HG03575 (cell line): ENCODE results near the gene GDNF.

Experiments
- ATAC-seq: cut with Tn5 transposase; IDR thresholded peaks from one replicate; pipeline ENCODE4 v1.9.1; 2021; ENCODE audit not compliant: unreplicated experiment, insufficient number of reproducible peaks, low FRiP score; ENCODE audit errors: extremely low read depth

GDNF gene

DNA sequence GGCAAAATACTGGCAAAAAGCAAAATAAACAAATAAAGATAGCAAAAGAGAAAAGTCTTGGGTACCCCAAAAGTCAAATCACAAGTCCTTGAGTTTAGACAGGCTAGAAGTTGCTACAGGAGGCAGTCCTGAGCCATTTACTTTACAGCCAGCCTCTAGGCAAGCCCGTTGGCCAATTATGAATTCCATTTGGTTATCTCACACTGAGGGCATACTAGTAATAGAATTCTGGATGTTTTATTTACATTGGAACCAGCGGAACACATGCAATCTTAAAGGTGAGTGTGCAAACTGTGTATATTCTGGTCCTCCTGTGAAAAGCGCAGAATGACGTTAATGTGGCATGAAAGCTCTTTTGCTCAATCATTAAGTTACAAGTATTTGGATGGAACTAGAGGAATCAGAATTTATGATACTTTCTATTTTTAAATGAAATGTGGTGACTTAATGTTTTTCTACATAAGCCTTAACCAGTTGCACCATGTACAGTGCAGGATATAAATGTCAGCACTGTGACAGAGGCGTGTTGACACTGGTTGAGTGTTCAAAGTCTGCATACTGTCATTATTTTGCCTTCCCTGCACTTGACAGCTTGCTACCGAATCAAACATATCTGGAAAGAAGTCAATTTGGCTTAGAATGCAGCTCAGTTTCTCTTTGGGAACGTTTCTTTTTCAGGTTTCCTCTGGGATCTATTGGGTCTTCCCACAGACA is 7.9 kb downstream of the GDNF start:
- ATAC-seq, result no peak

DNA sequence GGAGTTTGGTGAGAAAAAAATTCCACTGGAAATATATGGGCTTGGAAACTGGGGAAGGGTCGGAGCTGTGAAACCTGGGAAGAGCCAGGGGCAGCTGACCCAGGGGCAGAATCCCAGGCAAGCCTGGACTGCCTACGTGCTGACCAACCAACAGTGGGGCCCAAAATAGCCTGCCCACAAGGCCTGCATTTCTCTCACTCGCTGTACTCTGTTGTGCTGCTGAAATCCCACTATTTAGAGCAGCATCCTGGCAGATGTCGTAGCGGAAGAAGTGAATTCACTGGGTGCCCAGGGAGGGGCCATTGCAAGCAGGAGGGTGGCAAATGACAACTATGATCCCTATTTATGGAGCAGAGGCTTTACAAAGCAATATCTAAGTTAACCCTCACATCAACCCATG is 9.5 kb downstream of the GDNF start:
- ATAC-seq, result no peak

DNA sequence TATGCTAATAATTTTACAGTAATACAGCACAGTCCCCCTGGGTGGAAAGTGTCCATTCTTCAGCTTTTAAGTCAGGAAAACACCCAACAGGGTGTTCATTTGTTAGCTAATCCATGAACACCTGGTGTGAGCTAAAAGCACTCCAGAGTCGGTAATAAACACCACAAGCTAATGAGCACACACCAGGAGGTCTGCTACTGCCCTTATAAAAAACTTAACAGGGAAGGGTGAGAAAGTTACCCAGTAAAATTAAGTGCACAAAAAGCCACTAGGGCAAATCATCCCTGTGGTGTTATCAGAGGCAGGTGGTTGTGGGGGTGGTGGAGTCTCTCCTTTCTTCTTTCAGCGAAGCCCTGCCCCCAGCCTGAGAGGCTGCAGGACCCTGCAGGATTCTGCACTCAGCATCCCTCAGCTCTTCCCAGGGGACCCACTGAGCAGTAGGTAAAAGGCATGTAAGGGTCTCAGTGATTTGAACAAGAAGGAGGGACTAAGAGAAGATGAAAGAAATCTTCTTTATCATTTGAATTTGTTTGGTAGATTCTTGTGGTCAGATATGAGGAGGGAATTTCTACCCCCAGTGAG is 14.4 kb downstream of the GDNF start:
- no peak for ATAC-seq

DNA sequence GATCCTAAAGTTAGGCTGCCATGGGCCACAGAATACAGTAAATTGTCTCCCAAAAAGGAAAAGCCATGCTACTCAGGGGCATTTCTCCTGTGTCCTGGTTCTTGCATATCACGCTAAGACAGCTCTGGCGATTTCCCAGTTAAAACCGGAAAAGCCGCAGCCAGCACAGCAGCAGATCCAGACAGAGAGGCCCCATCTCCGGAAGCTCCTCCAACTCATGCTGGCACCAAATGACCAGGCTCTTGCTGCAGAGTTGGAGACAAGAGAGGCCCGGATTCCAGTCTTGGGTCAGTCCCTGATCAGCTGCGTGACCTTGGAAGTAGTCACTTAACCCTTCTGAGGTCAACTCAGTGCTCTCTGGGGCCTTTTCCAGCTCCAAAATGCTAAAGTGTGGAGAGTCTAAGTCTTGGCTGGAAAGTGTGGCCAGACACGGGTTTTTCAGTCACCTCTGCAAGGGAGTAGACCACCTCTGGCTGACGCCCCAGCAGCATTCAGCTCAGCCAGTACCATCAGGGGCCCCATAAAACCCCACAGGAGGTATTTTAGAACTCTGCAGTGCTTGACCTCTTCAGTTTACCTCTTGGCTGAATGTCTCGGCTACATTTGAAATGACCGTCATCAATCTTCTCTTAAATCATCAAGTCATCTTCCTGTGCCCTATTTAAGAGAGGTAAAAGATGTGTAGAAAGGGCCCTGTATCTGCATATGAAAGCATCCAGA is 16.2 kb downstream of the GDNF start:
- ATAC-seq, result no peak

DNA sequence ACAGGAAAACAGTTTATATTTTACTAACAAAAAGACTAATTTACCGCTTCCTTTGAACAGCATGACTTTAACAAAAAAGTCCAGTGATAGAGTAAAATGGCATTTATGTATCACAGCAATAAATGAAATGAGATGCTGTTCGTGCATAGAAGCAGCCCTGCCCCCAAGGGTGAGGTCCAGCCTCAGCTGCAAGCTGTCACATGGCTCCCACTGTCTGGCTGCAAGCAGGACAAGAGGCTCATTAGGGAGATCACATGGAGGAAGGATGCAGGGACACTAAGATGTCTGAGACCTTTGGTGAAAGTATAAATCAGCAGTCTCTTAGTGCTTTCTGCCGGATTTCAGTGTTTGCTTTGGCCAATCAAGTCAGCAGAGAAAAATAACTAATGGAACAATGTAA is 23.0 kb downstream of the GDNF start:
- no peak for ATAC-seq

DNA sequence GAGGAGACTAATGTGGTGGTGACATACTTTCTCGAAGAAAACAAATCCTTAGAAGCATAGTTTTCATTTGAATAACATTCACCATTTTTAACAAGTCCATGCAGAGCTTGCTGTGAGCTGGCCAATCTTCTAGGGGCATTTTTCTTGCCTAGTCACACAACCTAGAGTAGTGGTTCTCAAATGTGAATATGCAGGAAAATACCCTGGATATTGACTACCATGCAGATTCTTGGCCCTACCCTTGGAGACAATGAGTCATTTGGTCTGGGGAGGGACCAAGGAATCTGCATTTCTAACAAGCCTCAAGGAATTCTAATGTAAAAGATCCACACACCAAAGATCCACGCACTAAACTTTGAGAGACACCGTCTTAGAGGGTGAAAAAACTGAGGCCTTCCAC is 23.5 kb downstream of the GDNF start:
- ATAC-seq, result no peak

DNA sequence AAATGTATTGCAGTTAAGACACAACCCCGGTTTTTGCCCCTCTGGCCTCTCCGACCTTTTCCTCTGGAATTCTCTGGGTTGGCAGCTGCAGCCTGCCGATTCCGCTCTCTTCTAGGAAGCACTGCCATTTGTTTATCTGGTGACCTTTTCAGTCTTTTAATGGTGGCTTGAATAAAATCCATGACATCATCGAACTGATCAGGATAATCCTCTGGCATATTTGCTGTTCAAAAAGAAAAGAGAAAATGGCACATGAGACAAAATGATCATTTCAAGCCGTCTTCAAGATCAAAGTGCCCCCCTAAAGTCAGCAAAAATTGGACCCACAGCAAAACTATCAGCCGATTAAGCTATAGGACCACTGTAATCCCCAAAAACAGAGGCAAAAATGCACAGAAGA is 23.9 kb downstream of the GDNF start:
- no peak for ATAC-seq

DNA sequence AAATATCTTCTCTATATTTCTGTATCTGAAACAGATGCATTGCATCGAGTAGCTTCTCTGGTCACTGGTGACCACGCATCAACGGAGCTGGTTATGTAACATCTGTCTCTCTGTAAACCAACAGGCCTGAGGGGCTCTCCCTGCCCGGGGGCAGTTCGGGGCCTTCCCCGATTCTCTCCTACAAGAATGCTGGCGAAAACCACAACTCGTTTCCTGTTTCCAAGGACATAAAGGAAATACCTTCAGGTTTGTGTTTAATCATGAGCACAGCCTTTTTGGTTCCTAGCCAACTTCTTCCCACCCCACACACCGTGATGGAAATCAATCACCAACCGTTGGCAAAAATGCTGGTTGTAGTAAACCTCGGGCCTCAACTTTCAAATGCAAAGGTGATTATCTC is 25.1 kb downstream of the GDNF start:
- no peak for ATAC-seq

DNA sequence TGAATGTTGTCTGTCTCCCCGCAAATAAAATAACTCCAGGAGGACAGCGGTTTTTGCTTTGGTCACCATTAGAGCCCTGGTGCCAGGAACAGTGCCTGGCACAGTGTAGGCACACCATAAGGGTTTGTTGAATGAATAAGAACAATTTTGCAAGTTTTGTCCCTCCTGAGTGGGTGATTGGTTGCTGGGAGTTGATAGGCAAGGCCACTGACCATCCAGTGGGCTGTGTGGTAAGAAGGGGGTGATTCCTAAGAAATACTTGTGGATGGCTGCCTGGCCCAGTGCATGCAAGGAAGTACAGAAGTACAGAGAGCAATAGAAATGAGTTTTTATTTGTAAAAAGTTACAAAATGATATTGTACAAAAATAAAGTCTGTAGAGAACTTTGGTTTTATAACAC is 27.5 kb downstream of the GDNF start:
- ATAC-seq, result no peak

DNA sequence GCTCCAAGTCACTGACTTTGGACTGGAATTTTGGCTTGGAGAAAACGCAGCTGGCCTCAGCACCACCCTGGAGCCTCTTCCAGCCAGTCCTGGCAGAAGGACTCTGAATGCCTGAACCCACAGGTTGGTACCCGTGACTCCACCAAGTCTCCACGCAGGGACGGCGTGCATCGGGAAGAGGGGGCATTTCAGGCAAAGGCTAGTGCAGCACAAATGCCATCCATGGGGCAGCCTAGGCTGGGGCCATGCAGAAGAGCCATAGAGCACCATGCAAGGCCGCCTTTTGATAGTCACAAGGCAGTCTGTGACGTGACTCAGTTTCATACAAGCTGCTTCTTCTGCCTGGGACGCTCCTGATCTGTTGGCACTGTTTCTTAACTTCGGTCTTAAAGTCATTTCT is 28.0 kb downstream of the GDNF start:
- no peak for ATAC-seq

DNA sequence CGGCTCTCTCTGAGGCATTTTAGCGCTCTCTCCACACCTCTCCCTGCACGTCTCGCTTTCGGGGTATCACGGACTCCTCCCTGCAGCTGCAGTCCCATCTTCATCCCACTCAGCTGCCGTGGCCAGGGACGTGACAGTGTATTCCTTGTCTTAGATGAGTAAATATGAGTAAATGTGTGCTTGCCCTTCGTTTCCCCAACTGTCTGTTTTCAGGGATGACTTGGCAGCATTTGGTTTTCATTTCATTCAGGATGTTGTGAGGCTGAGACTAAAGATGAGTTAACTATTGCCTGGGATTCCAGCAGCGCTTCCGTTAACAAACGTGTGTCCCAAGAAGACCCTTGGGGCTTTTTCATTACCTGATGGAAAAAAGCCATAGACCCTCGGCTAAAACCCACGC is 29.5 kb downstream of the GDNF start:
- ATAC-seq, result no peak

DNA sequence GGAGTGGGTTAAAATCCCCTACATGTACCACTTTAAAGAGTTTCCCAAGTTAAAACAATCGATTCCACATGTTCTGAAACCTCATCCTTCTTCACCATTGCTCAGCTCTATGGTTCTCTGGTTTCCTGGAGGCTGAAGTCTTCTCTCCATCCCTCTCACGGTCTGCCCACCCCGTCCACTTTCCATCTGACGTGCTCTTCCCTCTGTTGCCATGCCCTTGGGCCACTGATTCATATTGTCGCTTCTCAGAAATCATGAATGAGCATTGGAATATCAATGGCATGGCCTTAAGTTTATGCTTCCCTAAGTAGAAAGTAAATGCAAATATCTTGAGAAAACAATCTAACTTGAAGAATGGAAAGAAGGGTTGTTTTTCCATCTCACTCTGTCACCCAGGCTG is 30.9 kb downstream of the GDNF start:
- no peak for ATAC-seq

DNA sequence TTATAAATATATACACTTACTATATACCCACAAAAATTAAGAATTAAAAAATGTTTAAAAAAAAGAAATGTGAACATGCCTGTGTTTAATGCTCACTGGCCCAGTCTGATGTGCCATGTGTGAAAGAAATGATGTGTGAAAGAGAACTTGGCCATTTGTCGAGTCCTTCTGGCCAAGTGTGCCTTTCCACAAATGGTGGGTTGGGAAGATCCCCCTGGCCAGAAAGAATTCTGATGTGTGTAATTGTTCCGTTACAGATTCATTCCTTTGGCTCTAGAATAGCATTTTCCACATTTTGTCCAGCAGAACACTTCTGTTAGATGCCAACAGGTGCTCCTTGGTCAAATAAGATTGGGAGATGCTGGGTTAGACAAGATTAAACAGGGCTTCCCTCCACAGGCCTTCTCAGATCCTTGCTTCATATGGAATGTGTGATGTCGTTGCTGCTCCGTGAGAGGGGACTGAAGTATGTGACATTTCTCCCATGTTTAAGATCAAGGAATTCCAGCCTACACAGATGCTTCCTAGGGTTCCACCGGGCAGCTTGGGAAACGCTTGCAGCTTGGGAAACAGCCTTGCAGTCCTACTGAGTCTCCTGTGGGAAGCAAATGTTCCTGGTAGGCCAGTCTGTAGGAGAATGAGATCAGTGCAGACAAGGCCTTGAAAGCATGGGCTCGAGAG is 32.1 kb downstream of the GDNF start:
- no peak for ATAC-seq

DNA sequence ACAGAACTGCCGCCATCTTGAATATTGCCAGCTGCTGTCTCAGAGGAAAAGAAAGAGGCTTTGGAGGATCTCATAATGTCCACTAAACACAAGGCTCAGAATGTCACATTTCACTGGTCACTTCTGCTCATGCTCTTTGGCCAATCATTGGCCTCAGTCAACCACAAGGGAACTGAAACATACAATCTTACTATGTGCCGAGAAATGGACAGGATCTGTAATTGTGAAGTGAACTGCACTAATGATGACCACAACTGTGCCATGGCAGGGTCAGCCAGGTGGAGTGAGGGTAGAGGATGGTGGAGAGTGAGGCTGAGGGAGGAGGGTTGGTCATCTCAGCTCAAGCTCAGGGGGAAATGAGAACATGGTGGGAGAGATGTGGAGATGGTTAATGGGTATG is 32.8 kb downstream of the GDNF start:
- ATAC-seq, result no peak

DNA sequence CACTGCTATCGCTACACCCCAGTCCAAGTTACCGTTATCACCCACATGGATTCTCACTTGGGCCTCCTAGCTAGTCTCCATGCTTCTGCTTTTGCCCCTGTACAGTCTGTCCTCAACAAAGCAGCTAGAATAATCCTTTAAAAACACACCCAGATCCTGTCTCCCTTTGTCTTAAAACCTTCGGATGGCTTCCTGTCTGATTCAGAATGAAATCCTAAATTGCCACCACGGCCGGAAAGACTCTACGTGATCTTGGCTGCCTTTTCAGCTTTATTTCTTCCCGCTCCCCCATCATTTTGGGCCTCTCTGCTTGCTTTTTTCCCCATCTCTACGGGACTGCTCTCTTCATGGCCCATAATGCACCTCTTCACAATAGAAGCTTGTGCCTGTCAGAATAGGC is 33.4 kb downstream of the GDNF start:
- ATAC-seq, result no peak

DNA sequence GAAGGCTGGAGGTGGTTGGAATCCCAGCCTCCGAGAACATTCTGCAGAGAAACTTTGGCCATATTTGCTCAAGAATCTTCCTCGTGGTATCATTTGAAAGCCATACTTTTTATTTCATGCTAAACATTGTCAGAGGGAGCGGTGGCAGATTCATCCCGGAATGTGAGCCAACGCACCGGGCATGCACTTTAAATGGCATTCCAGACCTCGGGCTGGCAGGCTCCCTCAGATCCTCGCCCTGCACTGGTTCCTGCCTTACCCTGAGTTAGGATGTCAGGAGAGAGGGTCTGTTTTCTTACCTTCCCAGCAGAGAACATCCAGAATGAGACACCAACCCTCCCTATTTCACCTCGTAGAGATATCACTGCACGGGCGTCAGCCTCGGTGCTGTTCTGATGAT is 33.8 kb downstream of the GDNF start:
- ATAC-seq, result no peak

DNA sequence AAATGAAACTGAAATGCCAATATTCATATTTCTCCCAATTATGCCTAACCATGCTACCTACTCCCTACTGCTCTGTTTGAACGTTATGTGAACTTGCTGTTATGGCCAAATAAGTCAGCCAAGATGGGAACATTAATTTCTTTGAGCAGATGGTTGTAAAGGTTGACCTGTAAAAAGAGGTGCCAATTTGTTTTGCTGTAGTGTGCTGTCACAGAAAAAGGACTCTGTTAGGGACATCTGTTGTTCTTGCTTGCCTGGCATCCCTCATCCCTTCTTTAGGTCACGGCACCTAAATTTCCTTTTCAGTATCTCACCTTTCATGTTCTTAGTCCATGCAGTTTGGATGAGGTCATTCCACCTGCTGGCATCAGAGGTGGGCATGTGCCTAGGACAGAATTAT is 35.4 kb downstream of the GDNF start:
- no peak for ATAC-seq

DNA sequence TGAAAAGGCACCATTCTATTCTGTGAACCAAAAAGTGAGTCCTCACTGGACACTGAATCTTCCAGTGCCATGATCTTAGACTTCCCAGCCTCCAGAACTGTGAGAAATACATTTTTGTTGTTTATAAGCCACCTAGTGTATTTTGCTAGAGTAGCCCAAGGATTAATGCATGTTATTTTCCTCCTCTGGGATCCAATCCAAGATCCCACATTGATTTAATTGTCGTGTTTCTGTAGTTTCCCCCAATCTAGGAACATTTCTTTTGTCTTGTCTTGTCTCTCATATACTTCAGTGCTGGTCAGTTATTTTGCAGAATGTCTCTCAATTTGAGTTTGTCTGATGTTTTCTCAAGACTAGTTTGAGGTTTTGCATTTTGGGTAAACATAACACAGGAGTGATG is 36.4 kb downstream of the GDNF start:
- no peak for ATAC-seq

DNA sequence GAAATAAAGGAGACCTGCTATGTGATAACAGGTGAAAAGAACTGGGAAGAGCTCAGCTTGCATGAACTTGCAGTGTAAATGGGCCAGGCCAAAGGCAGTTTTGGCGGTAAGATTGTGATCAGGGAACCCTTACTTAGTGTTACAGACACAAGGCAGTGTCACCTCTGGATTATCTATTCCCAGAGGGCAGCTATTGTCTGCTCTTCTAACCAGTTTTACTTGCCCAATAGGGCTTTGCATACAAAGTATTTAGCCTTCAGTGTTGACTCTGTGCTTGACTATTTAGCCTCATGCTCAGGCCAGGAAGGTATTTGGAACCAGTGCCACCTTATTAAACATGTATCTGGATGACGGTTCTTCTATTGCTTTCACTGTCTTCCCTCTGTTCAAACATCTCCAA is 38.3 kb downstream of the GDNF start:
- ATAC-seq, result no peak

DNA sequence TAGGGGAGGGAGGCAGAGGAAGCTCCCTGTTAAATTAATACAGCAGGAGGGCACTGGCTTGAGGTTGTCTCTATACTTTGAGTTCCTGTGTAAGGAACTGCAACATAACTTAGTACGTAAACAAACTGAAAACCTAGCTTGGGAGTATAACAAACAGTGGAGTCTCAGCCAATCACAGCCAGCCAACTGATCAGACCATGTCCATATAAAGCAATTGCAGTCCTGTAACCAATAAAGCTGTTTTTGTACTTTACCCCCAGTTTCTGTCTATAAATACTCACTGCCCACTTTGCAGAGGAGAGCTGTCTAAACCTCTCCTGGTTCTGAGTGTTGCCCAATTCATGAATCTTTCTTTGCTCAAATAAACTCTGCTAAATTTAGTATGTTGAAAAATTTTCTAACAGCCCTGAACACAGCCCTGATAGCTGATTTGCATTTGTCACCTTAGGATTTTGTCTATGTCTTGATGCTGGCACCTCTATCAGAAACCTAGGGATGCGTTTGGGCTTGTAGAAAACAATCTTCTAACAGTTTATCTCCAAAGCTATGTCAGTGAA is 39.9 kb downstream of the GDNF start:
- no peak for ATAC-seq
